ENCODE results near the gene PTPN20.
"Not testable (repeated sequence)": the region's sequence is repeated elsewhere in the genome, so short reads cannot be mapped to it uniquely, and the experiment has no call there.

Gene PTPN20

GRCh38 chr10:46952540-46952939, 41.3 kb downstream of the PTPN20 start:
- not testable (repeated sequence) for H3K9me3 ChIP-seq (ENCODE audit: insufficient read depth, low read depth, low read length); H3K9me2 ChIP-seq (replicated peaks; ENCODE audit: low read depth, low read length); H3K4me2 ChIP-seq (ENCODE audit: low read depth, low read length, poor library complexity, severe bottlenecking); H3K9ac ChIP-seq (ENCODE audit: low read depth, low read length, poor library complexity, severe bottlenecking); H3K4me3 ChIP-seq (ENCODE audit: low read length, poor library complexity, severe bottlenecking); H3F3A ChIP-seq (ENCODE audit: low read depth); H3K36me3 ChIP-seq (ENCODE audit: insufficient read depth, low read length); H3K79me2 ChIP-seq (ENCODE audit: insufficient read depth, low read length); H4K20me1 ChIP-seq (ENCODE audit: insufficient read depth, low read length, poor library complexity, severe bottlenecking); H3K4me1 ChIP-seq (ENCODE audit: insufficient read depth, low read length, poor library complexity, severe bottlenecking); H2AFZ ChIP-seq (ENCODE audit: low read length); H3K27me3 ChIP-seq (ENCODE audit: insufficient read depth, low read length, poor library complexity, severe bottlenecking)

- not testable (repeated sequence) for H3K9me3 ChIP-seq (ENCODE audit: insufficient read depth, low read depth, low read length); H3K36me3 ChIP-seq (ENCODE audit: insufficient read depth, low read length); H3K9me2 ChIP-seq (replicated peaks; ENCODE audit: low read depth, low read length); H3K27me3 ChIP-seq (ENCODE audit: insufficient read depth, low read length, poor library complexity, severe bottlenecking); H3K4me2 ChIP-seq (ENCODE audit: low read depth, low read length, poor library complexity, severe bottlenecking); H2AFZ ChIP-seq (ENCODE audit: low read length); H3K79me2 ChIP-seq (ENCODE audit: insufficient read depth, low read length); H3F3A ChIP-seq (ENCODE audit: low read depth); H3K4me3 ChIP-seq (ENCODE audit: low read length, poor library complexity, severe bottlenecking); H4K20me1 ChIP-seq (ENCODE audit: insufficient read depth, low read length, poor library complexity, severe bottlenecking); H3K4me1 ChIP-seq (ENCODE audit: insufficient read depth, low read length, poor library complexity, severe bottlenecking); H3K9ac ChIP-seq (ENCODE audit: low read depth, low read length, poor library complexity, severe bottlenecking)
Observed at GRCh38 chr10:46960742-46961141, 49.5 kb downstream of the PTPN20 start.

GRCh38 chr10:46963356-46963755, 52.1 kb downstream of the PTPN20 start:
- not testable (repeated sequence) for H2AFZ ChIP-seq (ENCODE audit: low read length); H3K4me1 ChIP-seq (ENCODE audit: insufficient read depth, low read length, poor library complexity, severe bottlenecking); H3K79me2 ChIP-seq (ENCODE audit: insufficient read depth, low read length); H3K4me2 ChIP-seq (ENCODE audit: low read depth, low read length, poor library complexity, severe bottlenecking); H3K9me2 ChIP-seq (replicated peaks; ENCODE audit: low read depth, low read length); H3F3A ChIP-seq (ENCODE audit: low read depth); H3K4me3 ChIP-seq (ENCODE audit: low read length, poor library complexity, severe bottlenecking); H3K9ac ChIP-seq (ENCODE audit: low read depth, low read length, poor library complexity, severe bottlenecking); H3K36me3 ChIP-seq (ENCODE audit: insufficient read depth, low read length); H3K27me3 ChIP-seq (ENCODE audit: insufficient read depth, low read length, poor library complexity, severe bottlenecking); H3K9me3 ChIP-seq (ENCODE audit: insufficient read depth, low read depth, low read length); H4K20me1 ChIP-seq (ENCODE audit: insufficient read depth, low read length, poor library complexity, severe bottlenecking)

- not testable (repeated sequence) for H3K4me2 ChIP-seq (ENCODE audit: low read depth, low read length, poor library complexity, severe bottlenecking); H3K4me1 ChIP-seq (ENCODE audit: insufficient read depth, low read length, poor library complexity, severe bottlenecking); H3K27me3 ChIP-seq (ENCODE audit: insufficient read depth, low read length, poor library complexity, severe bottlenecking); H3K36me3 ChIP-seq (ENCODE audit: insufficient read depth, low read length); H4K20me1 ChIP-seq (ENCODE audit: insufficient read depth, low read length, poor library complexity, severe bottlenecking); H3K9ac ChIP-seq (ENCODE audit: low read depth, low read length, poor library complexity, severe bottlenecking); H3K9me3 ChIP-seq (ENCODE audit: insufficient read depth, low read depth, low read length); H3K4me3 ChIP-seq (ENCODE audit: low read length, poor library complexity, severe bottlenecking); H3K79me2 ChIP-seq (ENCODE audit: insufficient read depth, low read length); H3F3A ChIP-seq (ENCODE audit: low read depth); H3K9me2 ChIP-seq (replicated peaks; ENCODE audit: low read depth, low read length); H2AFZ ChIP-seq (ENCODE audit: low read length)
Observed at GRCh38 chr10:46967013-46967412, 55.8 kb downstream of the PTPN20 start.

- not testable (repeated sequence) for H3K4me2 ChIP-seq (ENCODE audit: low read depth, low read length, poor library complexity, severe bottlenecking); H3K9me2 ChIP-seq (replicated peaks; ENCODE audit: low read depth, low read length); H2AFZ ChIP-seq (ENCODE audit: low read length); H4K20me1 ChIP-seq (ENCODE audit: insufficient read depth, low read length, poor library complexity, severe bottlenecking); H3K79me2 ChIP-seq (ENCODE audit: insufficient read depth, low read length); H3K4me3 ChIP-seq (ENCODE audit: low read length, poor library complexity, severe bottlenecking); H3K27me3 ChIP-seq (ENCODE audit: insufficient read depth, low read length, poor library complexity, severe bottlenecking); H3K36me3 ChIP-seq (ENCODE audit: insufficient read depth, low read length); H3K4me1 ChIP-seq (ENCODE audit: insufficient read depth, low read length, poor library complexity, severe bottlenecking); H3F3A ChIP-seq (ENCODE audit: low read depth); H3K9me3 ChIP-seq (ENCODE audit: insufficient read depth, low read depth, low read length); H3K9ac ChIP-seq (ENCODE audit: low read depth, low read length, poor library complexity, severe bottlenecking)
Observed at GRCh38 chr10:46980223-46980622, 69.0 kb downstream of the PTPN20 start.

GRCh38 chr10:46987233-46987924, 76.2 kb downstream of the PTPN20 start:
- H3K9me2 ChIP-seq (replicated peaks; ENCODE audit: low read depth, low read length); H3K4me3 ChIP-seq (ENCODE audit: low read length, poor library complexity, severe bottlenecking); H4K20me1 ChIP-seq (ENCODE audit: insufficient read depth, low read length, poor library complexity, severe bottlenecking); H3K27me3 ChIP-seq (ENCODE audit: insufficient read depth, low read length, poor library complexity, severe bottlenecking); H3K9ac ChIP-seq (ENCODE audit: low read depth, low read length, poor library complexity, severe bottlenecking); H3K4me1 ChIP-seq (ENCODE audit: insufficient read depth, low read length, poor library complexity, severe bottlenecking); H3K4me2 ChIP-seq (ENCODE audit: low read depth, low read length, poor library complexity, severe bottlenecking); H3K36me3 ChIP-seq (ENCODE audit: insufficient read depth, low read length); H3F3A ChIP-seq (ENCODE audit: low read depth); H2AFZ ChIP-seq (ENCODE audit: low read length); H3K9me3 ChIP-seq (ENCODE audit: insufficient read depth, low read depth, low read length); H3K79me2 ChIP-seq (ENCODE audit: insufficient read depth, low read length): not testable (repeated sequence)
